ENCODE results near the gene BRD1.
A peak's percentile ranks its signal among the peaks of the same experiment; 100 is the strongest.

The BRD1 gene

GRCh38 chr22:49724893-49725489, 102.7 kb downstream of the BRD1 start:
- DNase-seq: peak; percentile 16

GRCh38 chr22:49724030-49724892, 103.4 kb downstream of the BRD1 start:
- DNase-seq: no peak

GRCh38 chr22:49723478-49724029, 104.1 kb downstream of the BRD1 start:
- no peak for DNase-seq
